ENCODE results near the gene SAPCD1. TPM values are rescaled to one million over a fixed set of nuclear protein-coding genes. Genes with fewer than 3 reads are reported as not detected.

SAPCD1 gene
- polyA plus RNA-seq (ENCODE audit: insufficient read length in 4 of 4), result 10 to 100 TPM in 2 of 4 donors, 1 to 10 TPM in 2; 2.7 to 13.0 (median 7.9) TPM

GRCh38 chr6:31762356-31762755 lies at the start of gene SAPCD1:
TSS of gene SAPCD1 (plus strand) at chr6:31762656. CDS start at chr6:31763055, 399 bp downstream.
- no peak for DNase-seq (ENCODE audit: low read depth in 4 of 4, low spot score in 3 of 4)

DNA sequence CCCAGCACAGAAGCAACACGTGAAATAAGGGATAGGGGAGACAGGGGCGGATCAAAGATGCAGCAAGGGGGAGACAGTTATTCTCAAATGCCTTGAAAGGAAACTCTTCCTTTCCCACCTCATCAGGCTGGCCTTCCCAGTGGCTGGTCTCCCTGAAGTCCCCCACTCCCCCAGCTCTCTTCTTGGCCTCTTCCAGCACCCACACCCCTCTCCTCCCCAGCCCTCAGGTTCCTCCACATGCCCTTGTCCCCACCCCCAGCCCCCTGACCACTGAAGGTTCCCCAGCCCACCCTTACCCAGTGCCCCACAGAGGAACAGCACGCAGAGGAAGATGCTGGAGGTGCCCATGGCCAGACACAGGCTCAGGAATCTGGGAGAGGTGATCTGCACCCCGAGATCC lies 49.0 kb upstream of the SAPCD1 start:
- no peak for DNase-seq (ENCODE audit: low read depth in 4 of 4, low spot score in 3 of 4)

- no peak for DNase-seq (ENCODE audit: low read depth in 4 of 4, low spot score in 3 of 4)
Measured at GRCh38 chr6:31713991-31714684, 48.3 kb upstream of the SAPCD1 start.

DNA sequence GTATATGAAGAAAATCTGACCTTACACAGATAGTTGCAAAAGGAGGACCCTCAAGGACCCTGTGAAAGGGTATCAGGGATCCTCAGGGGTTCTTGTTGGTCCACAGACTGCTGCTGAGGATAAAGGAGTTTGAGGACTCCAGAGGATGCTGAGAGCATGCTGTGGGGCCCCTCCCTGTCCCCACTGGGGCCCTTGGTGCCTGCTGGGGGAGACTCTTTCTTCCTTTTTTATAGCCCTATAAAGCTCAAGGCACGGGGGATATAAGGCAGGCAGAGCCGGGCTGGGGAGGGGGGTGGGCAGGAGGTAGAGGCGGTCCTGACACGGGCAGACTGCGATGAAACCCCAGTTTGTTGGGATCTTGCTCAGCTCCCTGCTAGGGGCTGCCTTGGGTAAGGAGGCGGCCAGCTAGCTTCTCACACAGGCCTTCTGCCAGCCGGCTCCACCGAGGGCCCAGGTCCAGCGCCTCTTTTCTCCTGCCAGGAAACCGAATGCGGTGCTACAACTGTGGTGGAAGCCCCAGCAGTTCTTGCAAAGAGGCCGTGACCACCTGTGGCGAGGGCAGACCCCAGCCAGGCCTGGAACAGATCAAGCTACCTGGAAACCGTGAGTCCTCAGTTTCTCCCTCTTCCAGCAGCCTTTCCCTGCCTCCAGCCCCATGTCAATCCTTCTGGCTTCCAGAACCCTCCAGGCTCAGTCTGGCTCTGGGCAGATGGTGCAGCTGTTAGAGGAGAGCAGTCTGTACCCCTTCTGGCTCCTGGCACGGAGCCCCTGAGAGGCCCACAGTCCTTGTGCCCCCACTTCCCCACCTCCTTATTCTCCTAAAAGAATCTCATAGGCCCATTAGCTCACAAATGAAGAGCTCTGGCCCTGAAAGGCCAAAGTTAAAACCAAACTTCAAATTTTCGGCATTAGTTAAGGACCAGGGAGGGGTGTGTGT lies 47.2 kb upstream of the SAPCD1 start, which contains the start of gene LY6G6D:
Gene LY6G6D, plus strand, starts transcription at position 327 of the 937 bp plus-strand sequence. Its CDS starts 8 bp downstream, at position 335.
- no peak for DNase-seq (ENCODE audit: low read depth in 4 of 4, low spot score in 3 of 4)

- DNase-seq (ENCODE audit: low read depth in 4 of 4, low spot score in 3 of 4), result no peak
Measured at GRCh38 chr6:31717499-31718222, 44.8 kb upstream of the SAPCD1 start.

- DNase-seq (ENCODE audit: low read depth in 4 of 4, low spot score in 3 of 4), result no peak
Measured at GRCh38 chr6:31718265-31718664, 44.2 kb upstream of the SAPCD1 start.

- DNase-seq (ENCODE audit: low read depth in 4 of 4, low spot score in 3 of 4), result no peak
Measured at GRCh38 chr6:31719001-31719400, 43.5 kb upstream of the SAPCD1 start.

DNA sequence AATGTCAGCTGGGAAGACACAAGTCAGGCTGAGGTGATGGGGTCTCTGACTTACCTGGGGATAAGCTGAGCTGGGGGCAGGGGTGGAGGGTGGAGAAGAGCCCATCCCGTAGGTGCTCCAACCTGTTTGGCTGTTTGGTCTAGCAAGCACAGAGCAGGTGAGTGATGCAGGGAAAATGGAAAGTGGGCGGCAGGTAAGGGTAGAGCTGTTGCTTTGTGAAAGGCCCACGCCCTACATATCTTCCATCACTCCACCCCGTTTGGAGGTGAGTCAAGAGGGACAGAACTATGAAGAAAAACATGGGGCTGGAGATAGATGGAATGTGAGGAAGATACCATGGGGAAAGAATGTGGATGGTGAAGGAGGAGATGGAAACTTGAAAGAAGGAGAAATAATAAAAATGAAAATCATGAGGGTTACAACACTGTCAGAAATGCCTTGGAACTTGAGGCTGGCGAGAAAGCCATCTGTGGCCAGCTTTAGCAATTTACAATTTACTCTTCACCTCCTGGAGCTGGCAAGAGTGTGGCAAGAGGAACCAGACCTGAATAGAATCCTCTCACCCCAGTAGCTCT lies 42.2 kb upstream of the SAPCD1 start:
- DNase-seq (ENCODE audit: low read depth in 4 of 4, low spot score in 3 of 4), result no peak

GRCh38 chr6:31721351-31722020 lies 41.0 kb upstream of the SAPCD1 start, which contains the start of gene LY6G6C:
TSS of gene LY6G6C (minus strand) at chr6:31721746. CDS start at chr6:31721679, 67 bp downstream.
- DNase-seq (ENCODE audit: low read depth in 4 of 4, low spot score in 3 of 4), result no peak

DNA sequence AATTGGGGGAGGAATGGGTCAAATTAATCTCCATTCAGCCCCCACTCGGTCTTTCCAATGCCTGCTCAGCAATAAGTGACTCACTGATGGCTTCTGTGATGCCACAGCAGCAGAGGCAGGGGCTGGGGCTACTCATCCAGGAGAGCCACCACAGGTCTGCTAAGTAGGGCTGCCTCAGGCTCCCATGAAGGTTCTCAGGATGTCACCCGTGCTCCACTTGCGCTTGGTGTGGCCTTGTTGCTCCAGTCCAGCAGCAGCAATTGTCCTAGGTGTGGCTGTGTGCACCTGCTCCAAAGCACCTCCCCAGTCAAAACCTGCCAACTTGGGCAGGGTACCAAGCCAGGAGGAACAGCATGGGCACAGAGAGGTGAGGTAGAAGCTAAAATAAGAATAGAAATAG lies 40.3 kb upstream of the SAPCD1 start:
- no peak for DNase-seq (ENCODE audit: low read depth in 4 of 4, low spot score in 3 of 4)

GRCh38 chr6:31723245-31723979 lies 39.0 kb upstream of the SAPCD1 start, which contains the start of gene MPIG6B:
TSS of gene MPIG6B (plus strand) at chr6:31723373. CDS start at chr6:31723384, 11 bp downstream.
- DNase-seq (ENCODE audit: low read depth in 4 of 4, low spot score in 3 of 4), result no peak

DNA sequence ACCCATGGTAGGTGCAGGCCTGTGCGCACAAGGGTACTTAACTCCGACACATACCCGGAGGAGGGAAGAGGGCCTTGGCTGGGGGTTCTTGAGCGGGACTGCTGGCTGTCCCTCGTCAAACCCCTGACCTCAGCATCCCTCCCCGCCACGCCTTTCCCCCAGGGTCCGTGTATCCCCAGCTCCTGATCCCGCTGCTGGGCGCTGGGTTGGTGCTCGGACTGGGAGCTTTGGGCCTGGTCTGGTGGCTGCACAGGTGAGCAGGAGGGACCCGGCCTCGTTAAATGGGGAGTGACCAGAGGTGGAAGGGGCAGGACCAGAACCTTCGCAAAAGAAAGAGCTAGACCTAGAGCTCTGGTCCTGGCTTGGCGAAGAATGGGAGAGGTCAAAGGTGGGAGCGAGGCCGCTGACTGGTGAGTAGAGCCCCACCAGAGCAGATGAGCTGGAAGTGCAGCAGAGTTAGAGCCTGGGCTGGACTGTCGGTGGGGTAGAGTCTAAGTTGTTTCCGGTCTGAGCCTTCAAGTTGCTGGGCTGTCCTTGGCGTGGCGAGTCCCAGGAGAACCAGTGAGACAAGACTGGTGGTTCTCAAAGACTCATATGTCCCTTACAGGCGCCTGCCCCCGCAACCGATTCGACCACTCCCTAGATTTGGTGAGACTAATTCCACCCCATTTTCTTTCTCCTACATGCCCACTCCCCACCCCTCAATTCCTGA lies 38.3 kb upstream of the SAPCD1 start:
- no peak for DNase-seq (ENCODE audit: low read depth in 4 of 4, low spot score in 3 of 4)

GRCh38 chr6:31725502-31726350 lies 36.7 kb upstream of the SAPCD1 start:
- no peak for DNase-seq (ENCODE audit: low read depth in 4 of 4, low spot score in 3 of 4)

DNA sequence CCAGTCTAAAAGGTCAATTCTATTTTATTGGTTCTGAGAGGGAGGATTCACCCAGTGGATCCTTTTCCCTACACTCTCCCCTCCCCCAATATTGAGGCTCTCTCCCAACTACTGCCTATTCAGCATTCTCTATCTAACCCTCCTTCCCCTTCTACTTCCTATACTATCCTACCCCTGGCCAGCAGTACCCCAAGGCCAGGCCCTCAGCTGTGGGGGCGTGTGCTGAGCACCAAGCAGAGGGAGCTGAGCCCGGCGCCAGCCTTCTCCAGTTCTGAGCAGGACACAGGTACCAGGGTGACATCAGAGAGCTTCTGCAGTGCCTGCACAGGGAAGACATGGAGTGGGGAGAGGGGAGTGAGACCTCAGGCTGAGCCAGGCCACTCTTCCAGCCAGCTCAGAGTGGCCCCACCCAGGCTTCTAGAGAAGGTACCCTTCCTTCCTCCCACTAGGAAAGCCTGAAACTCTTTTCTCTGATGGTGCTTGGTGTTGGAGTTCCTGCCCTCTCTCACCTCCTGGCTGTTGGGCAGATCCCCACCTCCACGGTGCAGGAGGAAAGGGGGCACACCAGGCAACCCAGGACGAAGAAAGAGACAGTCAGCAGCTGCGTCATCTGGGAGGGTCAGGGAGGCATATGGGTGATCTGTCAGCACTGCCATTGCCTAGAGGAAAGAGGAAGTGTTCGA lies 35.3 kb upstream of the SAPCD1 start:
- DNase-seq (ENCODE audit: low read depth in 4 of 4, low spot score in 3 of 4), result no peak

GRCh38 chr6:31727717-31728671 lies 34.5 kb upstream of the SAPCD1 start:
- DNase-seq (ENCODE audit: low read depth in 4 of 4, low spot score in 3 of 4), result no peak
